Subcutaneous adipose tissue (tissue), 4 donors: Measurements from ENCODE around the gene RARA. TPM values are rescaled to one million over a fixed set of nuclear protein-coding genes. Genes with fewer than 3 reads are reported as not detected.

Experiments
- CTCF ChIP-seq: fragments of 450-650 bp; IDR thresholded peaks from one replicate; pipeline ENCODE4 v1.5.1; 2016; ENCODE audit warnings: low read depth, mild to moderate bottlenecking, control low read depth, antibody characterized with exemption, moderate library complexity
- total RNA-seq, 4 donors: library from RNA; depleted of rRNA; stranded (reverse); fragments of >200 nt; gene quantifications; one replicate each; pipeline ENCODE4 v1.1.0, GENCODE V29; 2016

The RARA gene
- total RNA-seq, 4 donors from 2014 or later = 13.9 to 21.5 (median 17.9) TPM

- TF ChIP-seq CTCF = no peak
Observed at GRCh38 chr17:40342504-40343218, 33.7 kb downstream of the RARA start.

GRCh38 chr17:40343219-40344119 lies 34.5 kb downstream of the RARA start:
- TF ChIP-seq CTCF = no peak

GRCh38 chr17:40344421-40345160 lies 35.6 kb downstream of the RARA start:
- TF ChIP-seq CTCF = no peak

- no peak for TF ChIP-seq CTCF
Observed at GRCh38 chr17:40345161-40345993, 36.4 kb downstream of the RARA start.

GRCh38 chr17:40345994-40346764 lies 37.2 kb downstream of the RARA start:
- no peak for TF ChIP-seq CTCF

- TF ChIP-seq CTCF = no peak
Observed at GRCh38 chr17:40346765-40347158, 37.8 kb downstream of the RARA start.
